GM13976 (cell line): ENCODE measurements around the gene OLFM1.

Experiments
- DNase-seq: peaks from one replicate; pipeline ENCODE4 v3.0.0; 2012; ENCODE audit warnings: low spot score
- in situ Hi-C: fragments of 300-500 bp; cut with MboI; formaldehyde crosslinking; loops from one replicate; pipeline ENCODE4 v1.12.0; 2022; ENCODE audit warnings: low sequenced_read_pairs, mixed read lengths, inconsistent platforms; ENCODE audit not compliant: unreplicated experiment
- TF ChIP-seq, protein P1 (sequence below): IDR thresholded peaks from 2 replicates; pipeline ENCODE4 v1.5.1; 2012; ENCODE audit warnings: borderline replicate concordance, mild to moderate bottlenecking; ENCODE audit not compliant: insufficient read depth; ENCODE audit errors: extremely low read depth, missing control alignments, control extremely low read depth

The OLFM1 gene

DNA sequence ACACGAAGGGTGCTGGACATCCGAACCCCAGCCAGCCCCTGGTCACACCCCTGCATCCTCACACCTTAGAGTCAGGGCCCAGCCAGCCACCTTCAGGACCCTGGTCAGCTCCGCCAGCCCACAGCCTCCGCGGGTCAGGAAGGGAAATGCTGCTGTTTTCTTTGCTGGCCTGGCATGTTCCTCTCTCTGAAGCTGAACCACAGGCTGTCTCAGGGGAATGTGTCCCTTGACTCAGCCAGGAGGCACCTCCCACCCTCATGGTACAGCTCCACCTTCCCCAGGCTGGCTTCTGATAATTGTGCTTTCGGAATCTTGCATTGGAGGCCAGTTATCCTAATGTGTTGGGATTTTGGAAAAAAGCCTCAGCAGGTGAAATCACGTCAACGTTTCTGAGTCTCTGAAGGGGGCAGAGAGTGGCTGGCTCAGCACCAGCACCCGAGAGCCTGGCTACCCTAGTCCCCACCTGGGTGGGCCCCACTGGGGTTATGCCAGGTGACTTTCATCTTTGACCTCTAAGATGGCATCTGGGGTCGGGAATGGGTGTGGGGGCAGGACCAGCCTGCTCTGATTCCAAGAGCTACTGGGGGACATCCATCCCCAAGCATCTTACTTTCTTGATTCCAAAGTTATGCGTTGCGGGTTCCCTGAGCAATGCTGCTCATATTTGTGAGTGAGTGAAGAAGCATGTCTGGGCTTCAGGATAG is 9.8 kb upstream of the OLFM1 start:
- in situ Hi-C loops, result loop anchor here (25.0 kb wide), 1 partner anchor 335 kb away; no protein-coding TSS in a partner anchor
- TF ChIP-seq, protein P1, sequence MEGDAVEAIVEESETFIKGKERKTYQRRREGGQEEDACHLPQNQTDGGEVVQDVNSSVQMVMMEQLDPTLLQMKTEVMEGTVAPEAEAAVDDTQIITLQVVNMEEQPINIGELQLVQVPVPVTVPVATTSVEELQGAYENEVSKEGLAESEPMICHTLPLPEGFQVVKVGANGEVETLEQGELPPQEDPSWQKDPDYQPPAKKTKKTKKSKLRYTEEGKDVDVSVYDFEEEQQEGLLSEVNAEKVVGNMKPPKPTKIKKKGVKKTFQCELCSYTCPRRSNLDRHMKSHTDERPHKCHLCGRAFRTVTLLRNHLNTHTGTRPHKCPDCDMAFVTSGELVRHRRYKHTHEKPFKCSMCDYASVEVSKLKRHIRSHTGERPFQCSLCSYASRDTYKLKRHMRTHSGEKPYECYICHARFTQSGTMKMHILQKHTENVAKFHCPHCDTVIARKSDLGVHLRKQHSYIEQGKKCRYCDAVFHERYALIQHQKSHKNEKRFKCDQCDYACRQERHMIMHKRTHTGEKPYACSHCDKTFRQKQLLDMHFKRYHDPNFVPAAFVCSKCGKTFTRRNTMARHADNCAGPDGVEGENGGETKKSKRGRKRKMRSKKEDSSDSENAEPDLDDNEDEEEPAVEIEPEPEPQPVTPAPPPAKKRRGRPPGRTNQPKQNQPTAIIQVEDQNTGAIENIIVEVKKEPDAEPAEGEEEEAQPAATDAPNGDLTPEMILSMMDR, result no peak
- DNase-seq, result peak; percentile 58

DNA sequence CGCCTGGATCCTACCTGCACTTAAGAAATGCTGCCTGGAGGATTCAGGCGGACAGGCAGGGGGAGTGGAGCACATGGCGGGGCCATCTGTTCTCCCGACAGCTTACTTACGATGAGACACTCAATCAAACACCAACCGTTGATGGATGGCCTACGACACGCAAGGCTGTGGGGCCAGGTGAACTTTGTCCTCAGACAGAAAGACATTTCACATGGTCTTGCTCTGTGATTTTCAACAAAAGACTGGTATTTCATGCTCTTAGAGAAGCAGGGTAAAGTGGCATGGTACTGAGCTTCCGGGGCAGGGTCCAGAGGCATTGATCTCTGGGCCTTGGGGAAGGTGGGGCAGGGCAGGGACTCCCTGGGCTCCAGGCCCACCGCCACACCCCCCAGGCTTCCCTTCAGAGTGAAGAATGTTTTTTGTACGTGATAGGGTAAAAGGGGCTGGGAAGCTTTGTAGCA is 9.1 kb upstream of the OLFM1 start:
- no peak for DNase-seq
- in situ Hi-C loops, result loop anchor here (25.0 kb wide), 1 partner anchor 334 kb away; no protein-coding TSS in a partner anchor
- TF ChIP-seq, protein P1, result no peak

DNA sequence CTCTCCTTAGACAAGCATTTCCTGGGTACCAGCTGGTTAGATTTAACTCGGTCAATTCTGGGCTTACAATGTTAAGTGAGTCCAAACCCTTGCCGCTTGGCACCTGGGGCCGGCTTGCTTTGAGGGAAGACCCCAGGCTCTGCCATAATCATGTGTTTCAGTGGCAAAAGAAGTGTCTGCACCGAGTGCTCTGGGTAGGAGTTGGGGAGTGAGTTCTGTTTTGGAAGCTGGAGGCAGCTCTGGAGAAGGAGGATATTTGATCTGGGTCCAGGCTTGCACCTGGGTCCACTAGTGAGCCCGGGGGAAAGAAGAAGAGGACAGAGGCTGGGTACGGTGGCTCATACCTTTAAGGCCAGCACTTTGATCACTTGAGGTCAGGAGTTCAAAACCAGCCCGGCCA is 8.4 kb upstream of the OLFM1 start:
- no peak for DNase-seq
- in situ Hi-C loops, result loop anchor here (25.0 kb wide), 1 partner anchor 333 kb away; no protein-coding TSS in a partner anchor
- TF ChIP-seq, protein P1, result no peak

DNA sequence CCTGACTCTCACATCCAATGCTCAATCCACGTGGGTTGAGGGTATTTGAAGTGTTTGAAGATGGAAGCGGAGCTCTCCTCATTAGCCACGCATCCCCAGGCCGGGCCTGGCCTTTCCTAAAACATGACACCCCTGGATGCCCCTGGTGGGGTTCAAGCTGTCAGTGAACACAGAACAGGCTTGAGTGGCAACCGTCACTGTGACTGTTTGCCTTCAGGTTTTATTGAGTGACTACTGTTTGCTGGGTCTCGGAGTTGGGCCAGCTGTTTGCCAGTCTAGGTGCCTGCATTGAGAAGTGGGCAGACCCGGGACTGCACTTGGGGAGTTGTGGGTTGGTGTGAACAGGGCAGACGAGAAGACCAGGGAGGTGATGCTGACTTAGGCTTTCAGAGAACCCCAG is 7.8 kb upstream of the OLFM1 start:
- TF ChIP-seq, protein P1, result no peak
- no peak for DNase-seq
- in situ Hi-C loops, result loop anchor here (25.0 kb wide), 1 partner anchor 333 kb away; no protein-coding TSS in a partner anchor

DNA sequence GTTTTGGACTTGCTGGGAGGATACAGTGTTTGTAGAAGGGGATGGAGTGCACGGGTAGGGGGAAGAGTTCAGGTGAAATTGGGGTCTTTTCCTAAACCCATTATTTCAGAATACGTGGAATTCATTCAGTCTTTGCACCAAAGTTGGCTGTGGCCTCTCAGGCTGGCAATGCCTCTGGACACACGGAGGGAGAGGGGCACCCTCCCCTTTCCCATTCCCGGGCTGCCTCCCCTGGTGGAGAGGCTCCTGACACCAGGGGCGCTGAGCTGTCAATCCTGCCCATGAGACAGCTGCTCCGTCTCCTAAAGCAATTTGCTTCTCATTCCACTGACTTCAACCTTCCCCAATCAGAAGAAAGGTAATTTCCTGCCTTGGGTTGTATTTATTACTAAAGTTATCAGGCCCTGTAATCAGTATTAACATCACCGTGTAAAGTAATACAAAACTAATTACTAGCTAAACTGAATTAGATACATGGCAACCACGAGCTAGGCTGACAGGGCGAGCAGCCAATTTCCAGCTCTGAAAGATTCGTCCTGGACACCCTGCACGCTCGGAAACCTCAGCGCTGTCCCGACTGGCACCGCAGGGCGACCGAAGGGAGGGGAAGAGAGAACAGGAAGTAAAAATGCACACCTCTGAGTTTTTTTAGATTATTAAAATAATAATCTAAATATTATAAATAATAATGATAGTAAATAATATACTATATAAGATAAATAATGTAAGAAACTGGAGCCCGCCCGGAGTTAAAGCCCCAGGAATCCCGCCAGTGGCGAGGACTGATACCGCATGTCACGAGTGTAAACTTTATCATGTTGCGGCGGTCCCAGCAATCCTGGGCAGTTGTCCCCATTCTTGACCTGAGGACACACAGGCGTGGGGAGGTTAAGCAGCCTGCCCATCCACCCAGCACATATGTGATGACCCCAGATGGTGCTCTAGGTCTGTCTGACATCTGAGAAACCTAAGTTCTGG is 6.9 kb upstream of the OLFM1 start:
- DNase-seq, result no peak
- in situ Hi-C loops, result loop anchor here (25.0 kb wide), 1 partner anchor 332 kb away; no protein-coding TSS in a partner anchor
- TF ChIP-seq, protein P1, result no peak

DNA sequence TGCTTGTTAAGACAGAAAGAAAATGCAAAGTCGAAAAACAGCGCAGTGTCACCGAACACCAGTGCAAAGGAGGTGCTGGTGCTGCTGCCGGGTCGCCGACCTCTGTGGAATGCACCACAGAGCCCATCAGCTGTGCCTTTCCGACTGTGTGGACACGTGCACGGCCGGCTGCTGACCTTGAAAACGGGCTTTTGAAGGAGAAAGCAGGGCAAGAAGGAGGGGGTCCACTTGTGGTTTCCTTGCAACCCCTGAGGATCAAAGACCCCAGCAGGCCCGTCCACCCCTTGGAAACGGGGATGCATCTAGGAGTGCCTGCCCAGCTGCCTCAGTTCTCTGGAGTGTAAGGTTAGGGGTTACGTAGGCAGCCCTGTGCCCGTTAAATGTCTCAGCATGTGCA is 6.2 kb upstream of the OLFM1 start:
- TF ChIP-seq, protein P1, result no peak
- in situ Hi-C loops, result loop anchor here (25.0 kb wide), 1 partner anchor 331 kb away; no protein-coding TSS in a partner anchor
- no peak for DNase-seq
